ENCODE data around the gene ACTG2. TPM values are rescaled to one million over a fixed set of nuclear protein-coding genes. Genes with fewer than 3 reads are reported as not detected.

ACTG2 gene
- total RNA-seq, 3 donors from 2014 or later (not counting 1 experiment from before 2014, with no cell fraction given), result not detected

DNA sequence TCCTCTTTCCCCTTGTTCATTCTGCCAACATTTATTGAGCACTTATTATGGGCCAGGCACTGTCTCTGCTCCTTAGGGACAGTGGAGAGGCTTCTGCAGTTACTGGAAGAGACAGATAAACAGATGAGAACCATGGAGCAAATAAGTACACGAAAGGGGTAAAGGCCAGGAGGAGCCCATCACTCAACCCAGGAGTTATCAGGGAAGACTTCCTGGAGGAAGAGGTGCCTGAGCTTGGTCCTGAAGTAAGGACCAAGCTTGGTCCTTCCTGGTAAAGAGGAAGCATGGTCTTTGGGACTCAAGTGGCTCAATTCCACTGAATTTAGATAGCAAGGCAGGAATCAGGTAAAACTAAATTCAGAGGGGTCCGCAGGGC is 1.7 kb downstream of the ACTG2 start:
- no peak overlapping the region for H3K4me3 ChIP-seq (ENCODE audit: low read length)
- peaks cover 0 to 4% of the 10 kb centered on the region in 2 donors for H3K27me3 Mint-ChIP-seq (ENCODE audit: low read depth in 2 of 2)
- no peak overlapping the region for H3K27ac ChIP-seq (ENCODE audit: low read length)
- H3K27ac Mint-ChIP-seq, result peak overlapping the region; percentile 83 to 97
- no peaks in the 10 kb centered on the region for H3K9me3 ChIP-seq (ENCODE audit: control insufficient read depth, insufficient read depth, low read length)
- DNase-seq (no peak), ATAC-seq (no peak)
- H3K27me3 ChIP-seq (ENCODE audit: control insufficient read depth, insufficient read depth, low read length), result no peaks in the 10 kb centered on the region
- WGBS (ENCODE audit: insufficient coverage), result 100% methylated on average over 2 of the region's 2 CpGs
- peaks cover 22% of the 10 kb centered on the region for H3K4me1 ChIP-seq (ENCODE audit: control insufficient read depth, insufficient read depth, low read length)
- H3K9me3 Mint-ChIP-seq, result no peaks in the 10 kb centered on the region
- no peak overlapping the region for H3K4me3 Mint-ChIP-seq
- no peaks in the 10 kb centered on the region for H3K36me3 Mint-ChIP-seq
- intact Hi-C loops (cut with micrococcal nuclease), result no loop called here
- H3K4me1 Mint-ChIP-seq, result peaks cover 31% of the 10 kb centered on the region in 2 donors
- no peaks in the 10 kb centered on the region for H3K36me3 ChIP-seq (ENCODE audit: control insufficient read depth, insufficient read depth, low read length)
- TF ChIP-seq, protein P1, sequence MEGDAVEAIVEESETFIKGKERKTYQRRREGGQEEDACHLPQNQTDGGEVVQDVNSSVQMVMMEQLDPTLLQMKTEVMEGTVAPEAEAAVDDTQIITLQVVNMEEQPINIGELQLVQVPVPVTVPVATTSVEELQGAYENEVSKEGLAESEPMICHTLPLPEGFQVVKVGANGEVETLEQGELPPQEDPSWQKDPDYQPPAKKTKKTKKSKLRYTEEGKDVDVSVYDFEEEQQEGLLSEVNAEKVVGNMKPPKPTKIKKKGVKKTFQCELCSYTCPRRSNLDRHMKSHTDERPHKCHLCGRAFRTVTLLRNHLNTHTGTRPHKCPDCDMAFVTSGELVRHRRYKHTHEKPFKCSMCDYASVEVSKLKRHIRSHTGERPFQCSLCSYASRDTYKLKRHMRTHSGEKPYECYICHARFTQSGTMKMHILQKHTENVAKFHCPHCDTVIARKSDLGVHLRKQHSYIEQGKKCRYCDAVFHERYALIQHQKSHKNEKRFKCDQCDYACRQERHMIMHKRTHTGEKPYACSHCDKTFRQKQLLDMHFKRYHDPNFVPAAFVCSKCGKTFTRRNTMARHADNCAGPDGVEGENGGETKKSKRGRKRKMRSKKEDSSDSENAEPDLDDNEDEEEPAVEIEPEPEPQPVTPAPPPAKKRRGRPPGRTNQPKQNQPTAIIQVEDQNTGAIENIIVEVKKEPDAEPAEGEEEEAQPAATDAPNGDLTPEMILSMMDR (IDR thresholded peaks at IDR 0.05), result no peak

DNA sequence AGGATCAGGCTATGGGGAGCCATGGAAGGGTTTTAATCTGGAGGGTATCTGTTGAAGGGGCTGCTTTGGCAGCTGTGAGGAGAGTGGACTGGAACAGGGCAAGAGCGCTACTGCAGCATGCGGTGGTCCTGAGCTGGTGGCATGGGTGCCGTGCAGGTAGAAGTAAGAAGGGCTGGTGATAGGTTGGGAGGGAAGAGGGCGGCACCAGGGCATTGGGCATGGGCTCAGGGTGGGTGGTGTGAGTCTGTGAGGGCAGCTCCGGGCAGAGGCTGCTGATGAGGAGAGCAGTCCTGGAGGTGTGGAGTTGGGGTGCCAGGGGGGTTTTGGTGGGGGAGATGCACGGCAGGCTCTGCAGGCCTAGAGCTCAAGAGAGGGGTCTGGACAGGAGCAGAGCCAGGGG is 2.1 kb downstream of the ACTG2 start:
- Mint-ChIP-seq H3K4me3 (no peak overlapping the region), H3K27ac (peak overlapping the region; percentile 83 to 97), H3K4me1 (peaks cover 31% of the 10 kb centered on the region in 2 donors), H3K9me3 (no peaks in the 10 kb centered on the region), H3K27me3 (ENCODE audit: low read depth in 2 of 2) (peaks cover 0 to 4% of the 10 kb centered on the region in 2 donors), H3K36me3 (no peaks in the 10 kb centered on the region)
- DNase-seq (no peak), ATAC-seq (no peak)
- intact Hi-C loops (cut with micrococcal nuclease), result loop anchor here (5.0 kb wide), 1 partner anchor 42 kb away; no protein-coding TSS in a partner anchor
- no peaks in the 10 kb centered on the region for H3K27me3 ChIP-seq (ENCODE audit: control insufficient read depth, insufficient read depth, low read length)
- H3K9me3 ChIP-seq (ENCODE audit: control insufficient read depth, insufficient read depth, low read length), result no peaks in the 10 kb centered on the region
- no peak overlapping the region for H3K4me3 ChIP-seq (ENCODE audit: low read length)
- TF ChIP-seq, protein P1 (IDR thresholded peaks at IDR 0.05), result no peak
- H3K27ac ChIP-seq (ENCODE audit: low read length), result no peak overlapping the region
- peaks cover 22% of the 10 kb centered on the region for H3K4me1 ChIP-seq (ENCODE audit: control insufficient read depth, insufficient read depth, low read length)
- 82% methylated on average over 6 of the region's 6 CpGs for WGBS (ENCODE audit: insufficient coverage)
- no peaks in the 10 kb centered on the region for H3K36me3 ChIP-seq (ENCODE audit: control insufficient read depth, insufficient read depth, low read length)

DNA sequence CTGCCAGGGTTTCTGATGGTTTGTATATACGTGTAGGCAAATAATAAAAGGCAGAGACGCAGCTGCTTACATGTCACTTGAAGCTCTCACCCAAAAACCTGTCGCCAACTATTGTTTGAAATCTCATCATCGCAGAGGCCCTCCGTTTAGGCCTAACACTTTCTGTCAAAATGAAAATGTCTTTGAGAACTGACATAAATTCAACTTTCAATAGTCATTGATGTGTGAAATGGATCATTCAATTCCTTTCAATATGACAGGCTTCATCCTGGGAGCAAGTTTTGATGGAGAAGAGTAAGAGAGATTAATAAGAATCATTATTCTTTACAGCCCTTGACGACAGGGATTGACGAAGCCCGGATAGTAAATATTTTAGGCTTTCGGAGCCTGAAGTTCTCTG is 2.7 kb downstream of the ACTG2 start:
- intact Hi-C loops (cut with micrococcal nuclease), result loop anchor here (5.0 kb wide), 1 partner anchor 42 kb away; no protein-coding TSS in a partner anchor
- H3K27me3 ChIP-seq (ENCODE audit: control insufficient read depth, insufficient read depth, low read length), result no peaks in the 10 kb centered on the region
- ATAC-seq (no peak), DNase-seq (no peak)
- no peak overlapping the region for H3K27ac ChIP-seq (ENCODE audit: low read length)
- H3K4me3 Mint-ChIP-seq, result no peak overlapping the region
- no peaks in the 10 kb centered on the region for H3K36me3 Mint-ChIP-seq
- no peaks in the 10 kb centered on the region for H3K9me3 Mint-ChIP-seq
- H3K36me3 ChIP-seq (ENCODE audit: control insufficient read depth, insufficient read depth, low read length), result no peaks in the 10 kb centered on the region
- H3K9me3 ChIP-seq (ENCODE audit: control insufficient read depth, insufficient read depth, low read length), result no peaks in the 10 kb centered on the region
- no peak overlapping the region for H3K4me3 ChIP-seq (ENCODE audit: low read length)
- peaks cover 22% of the 10 kb centered on the region for H3K4me1 ChIP-seq (ENCODE audit: control insufficient read depth, insufficient read depth, low read length)
- 91% methylated on average over 5 of the region's 9 CpGs for WGBS (ENCODE audit: insufficient coverage)
- TF ChIP-seq, protein P1 (IDR thresholded peaks at IDR 0.05), result no peak
- H3K27me3 Mint-ChIP-seq (ENCODE audit: low read depth in 2 of 2), result peaks cover 0 to 4% of the 10 kb centered on the region in 2 donors
- H3K4me1 Mint-ChIP-seq, result peaks cover 31% of the 10 kb centered on the region in 2 donors
- H3K27ac Mint-ChIP-seq, result peak overlapping the region; percentile 83 to 97
